ENCODE data around the gene CMBL.

CMBL gene

DNA sequence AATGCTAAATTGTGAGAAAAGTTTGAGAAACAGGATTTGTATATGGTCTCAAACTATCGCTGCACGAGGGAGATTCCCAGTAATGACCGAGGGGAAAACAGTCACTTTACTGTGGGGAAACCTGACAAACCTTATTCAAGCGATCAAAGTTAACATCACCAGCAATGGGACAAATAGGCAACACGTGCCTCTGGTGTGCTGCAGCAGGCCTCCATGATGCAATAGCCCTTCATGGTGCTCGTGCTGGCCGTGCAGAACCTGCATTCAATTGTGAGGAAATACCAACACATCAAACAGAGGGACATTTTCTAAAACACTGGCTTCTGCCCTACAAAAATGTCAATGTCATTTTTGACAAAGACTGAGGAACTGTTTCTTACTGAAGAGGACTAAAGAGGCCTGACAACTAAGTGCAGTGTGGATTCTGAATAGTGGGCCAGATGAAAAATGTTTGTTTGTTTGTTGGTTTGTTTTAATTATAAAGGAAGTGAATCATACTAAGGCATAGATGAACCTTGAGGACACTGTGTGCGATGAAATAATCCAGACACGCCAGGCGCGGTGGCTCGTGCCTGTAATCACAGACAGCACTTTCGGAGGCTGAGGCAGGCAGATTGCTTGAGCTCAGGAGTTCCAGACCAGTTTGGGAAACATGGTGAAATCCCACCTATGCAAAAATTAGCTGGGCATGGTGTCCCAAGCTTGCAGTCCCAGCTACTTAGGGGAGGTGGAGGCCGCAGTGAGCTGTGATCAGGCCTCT, 28.2 kb upstream of the CMBL start:
- peaks cover 8% of the 10 kb centered on the region for H3K9me3 ChIP-seq (ENCODE audit: severe bottlenecking)
- no peak for DNase-seq
- no peak overlapping the region for H3K4me3 ChIP-seq (ENCODE audit: low read depth, low read length)
- H3K27ac ChIP-seq, result no peak overlapping the region
- TF ChIP-seq, protein P1, sequence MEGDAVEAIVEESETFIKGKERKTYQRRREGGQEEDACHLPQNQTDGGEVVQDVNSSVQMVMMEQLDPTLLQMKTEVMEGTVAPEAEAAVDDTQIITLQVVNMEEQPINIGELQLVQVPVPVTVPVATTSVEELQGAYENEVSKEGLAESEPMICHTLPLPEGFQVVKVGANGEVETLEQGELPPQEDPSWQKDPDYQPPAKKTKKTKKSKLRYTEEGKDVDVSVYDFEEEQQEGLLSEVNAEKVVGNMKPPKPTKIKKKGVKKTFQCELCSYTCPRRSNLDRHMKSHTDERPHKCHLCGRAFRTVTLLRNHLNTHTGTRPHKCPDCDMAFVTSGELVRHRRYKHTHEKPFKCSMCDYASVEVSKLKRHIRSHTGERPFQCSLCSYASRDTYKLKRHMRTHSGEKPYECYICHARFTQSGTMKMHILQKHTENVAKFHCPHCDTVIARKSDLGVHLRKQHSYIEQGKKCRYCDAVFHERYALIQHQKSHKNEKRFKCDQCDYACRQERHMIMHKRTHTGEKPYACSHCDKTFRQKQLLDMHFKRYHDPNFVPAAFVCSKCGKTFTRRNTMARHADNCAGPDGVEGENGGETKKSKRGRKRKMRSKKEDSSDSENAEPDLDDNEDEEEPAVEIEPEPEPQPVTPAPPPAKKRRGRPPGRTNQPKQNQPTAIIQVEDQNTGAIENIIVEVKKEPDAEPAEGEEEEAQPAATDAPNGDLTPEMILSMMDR (IDR thresholded peaks at IDR 0.05; ENCODE audit: low read depth, low read length), result no peak
- no peaks in the 10 kb centered on the region for H3K36me3 ChIP-seq
- no peaks in the 10 kb centered on the region for H3K27me3 ChIP-seq (ENCODE audit: insufficient read depth, low read depth, severe bottlenecking)

DNA sequence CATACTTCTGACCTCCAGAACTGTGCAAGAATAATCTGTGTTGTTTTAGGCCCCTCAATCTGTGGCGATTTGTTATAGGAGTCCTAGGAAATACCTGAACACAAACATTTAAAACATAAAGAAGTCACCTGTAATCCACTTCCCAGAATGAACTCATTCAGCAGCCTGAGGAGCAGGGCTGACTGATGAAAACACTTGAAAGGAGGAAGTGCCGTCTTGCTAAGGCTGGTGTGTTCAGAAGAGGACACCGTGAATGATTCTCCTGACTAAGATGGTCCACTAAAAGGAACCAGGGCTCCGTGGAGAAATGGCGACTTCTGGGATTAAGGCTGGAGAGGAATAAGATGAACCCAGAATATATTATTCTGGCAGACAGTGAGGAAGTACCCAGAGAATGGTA, 27.1 kb upstream of the CMBL start:
- no peaks in the 10 kb centered on the region for H3K27me3 ChIP-seq (ENCODE audit: insufficient read depth, low read depth, severe bottlenecking)
- TF ChIP-seq, protein P1 (IDR thresholded peaks at IDR 0.05; ENCODE audit: low read depth, low read length), result no peak

DNA sequence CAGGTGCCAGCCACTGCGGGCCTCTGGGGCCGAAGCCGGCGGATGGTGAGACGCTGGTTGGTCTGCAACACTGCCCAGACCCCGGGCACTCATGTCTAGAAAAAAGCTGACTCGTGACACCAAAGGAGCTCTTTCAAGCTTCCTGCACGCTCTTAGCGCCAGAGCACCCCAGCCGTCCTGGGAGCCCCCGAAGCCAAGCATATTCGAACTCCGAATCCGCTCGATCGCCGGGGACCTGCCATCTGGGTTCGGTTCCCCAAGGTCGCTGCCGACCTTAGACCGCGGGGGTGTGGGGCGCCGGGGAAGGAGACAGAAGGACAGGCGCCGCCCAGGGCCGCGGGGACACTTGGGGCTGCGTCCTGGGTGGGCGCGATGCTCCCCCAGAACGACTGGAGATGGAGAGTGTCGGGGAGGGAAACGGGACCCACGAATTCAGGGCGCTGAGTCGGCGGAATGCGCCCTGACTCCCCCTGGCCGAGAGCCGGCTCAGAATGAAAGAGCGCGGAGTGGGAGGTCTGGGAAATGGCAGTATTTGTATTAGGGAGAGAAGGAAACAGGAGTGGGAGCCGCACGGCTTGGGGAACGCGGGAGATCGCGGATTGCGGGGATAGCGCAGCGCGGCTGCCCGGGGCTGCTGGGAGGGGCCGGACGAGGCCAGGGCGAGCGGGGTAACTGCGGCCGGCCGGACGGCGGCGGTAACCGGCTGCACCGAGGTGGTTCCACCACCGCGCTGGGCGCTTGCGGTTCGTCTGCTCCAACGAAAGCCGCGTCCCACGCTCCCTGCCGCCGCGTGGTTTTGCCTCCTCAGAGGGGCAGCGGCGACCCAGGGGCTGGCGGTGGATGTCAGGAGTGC, 25.7 kb upstream of the CMBL start:
- H3K9me3 ChIP-seq (ENCODE audit: severe bottlenecking), result peaks cover 8% of the 10 kb centered on the region
- TF ChIP-seq, protein P1 (IDR thresholded peaks at IDR 0.05; ENCODE audit: low read depth, low read length), result no peak
- H3K36me3 ChIP-seq, result no peaks in the 10 kb centered on the region
- no peaks in the 10 kb centered on the region for H3K27me3 ChIP-seq (ENCODE audit: insufficient read depth, low read depth, severe bottlenecking)
- no peak for DNase-seq
- H3K4me3 ChIP-seq (ENCODE audit: low read depth, low read length), result no peak overlapping the region
- H3K27ac ChIP-seq, result 0 out of 2 replicates have a peak overlapping the region, but pooled peaks have one; percentile 5

More for the DNA sequence above, 27.1 kb upstream of the CMBL start:
- Histone ChIP-seq H3K27ac (peak overlapping the region; percentile 3; the same call in 1 of the 2 replicates), H3K9me3 (ENCODE audit: severe bottlenecking) (peaks cover 8% of the 10 kb centered on the region), H3K36me3 (no peaks in the 10 kb centered on the region), H3K4me3 (ENCODE audit: low read depth, low read length) (no peak overlapping the region)
- DNase-seq, result no peak

DNA sequence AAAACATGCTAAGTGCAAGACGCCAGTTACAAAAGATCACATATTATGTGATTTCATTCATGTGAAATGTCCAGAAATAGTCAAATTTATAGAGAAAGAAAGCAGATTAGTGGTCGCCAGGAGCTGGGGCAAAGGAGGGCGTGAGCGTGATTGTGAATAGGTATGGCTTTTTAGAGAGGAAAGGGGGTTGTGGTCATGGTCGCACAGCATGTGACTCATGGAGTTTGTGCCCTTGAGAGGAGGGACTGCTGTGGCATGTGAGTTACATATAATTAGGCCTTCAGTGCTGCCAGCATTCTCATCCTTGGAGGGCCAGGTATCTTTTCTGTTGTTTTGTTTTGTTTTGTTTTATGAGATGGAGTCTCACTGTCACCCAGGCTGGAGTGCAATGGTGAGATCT, 24.6 kb upstream of the CMBL start:
- Histone ChIP-seq H3K36me3 (no peaks in the 10 kb centered on the region), H3K27ac (no peak overlapping the region), H3K27me3 (ENCODE audit: insufficient read depth, low read depth, severe bottlenecking) (no peaks in the 10 kb centered on the region), H3K9me3 (ENCODE audit: severe bottlenecking) (peaks cover 8% of the 10 kb centered on the region), H3K4me3 (ENCODE audit: low read depth, low read length) (no peak overlapping the region)
- TF ChIP-seq, protein P1 (IDR thresholded peaks at IDR 0.05; ENCODE audit: low read depth, low read length), result no peak
- DNase-seq, result no peak

DNA sequence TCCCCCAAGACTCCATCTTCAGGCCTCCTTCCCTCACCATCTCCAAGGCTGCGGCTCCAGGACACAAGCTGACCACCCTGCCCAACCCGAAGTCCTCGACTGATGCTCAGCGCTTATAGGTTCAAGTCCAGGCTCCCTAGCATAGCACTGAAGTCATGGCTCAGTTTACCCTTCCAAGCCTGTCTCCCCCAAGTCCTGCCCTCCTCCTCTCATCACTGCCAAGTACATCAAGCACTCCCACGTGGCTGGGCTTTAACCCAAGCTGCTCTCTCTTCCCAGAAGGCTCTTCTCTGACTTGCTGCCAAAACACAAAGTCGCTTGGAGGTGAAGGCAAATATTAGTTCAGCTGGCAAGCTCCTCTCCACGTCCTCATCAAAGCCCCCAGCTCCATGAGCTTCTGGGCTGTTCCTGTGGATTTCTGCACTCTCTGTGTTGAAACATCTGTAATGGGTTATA, 23.7 kb upstream of the CMBL start:
- TF ChIP-seq, protein P1 (IDR thresholded peaks at IDR 0.05; ENCODE audit: low read depth, low read length), result no peak
- H3K27ac ChIP-seq, result no peak overlapping the region
- no peak for DNase-seq
- H3K9me3 ChIP-seq (ENCODE audit: severe bottlenecking), result peaks cover 8% of the 10 kb centered on the region
- H3K4me3 ChIP-seq (ENCODE audit: low read depth, low read length), result no peak overlapping the region
- no peaks in the 10 kb centered on the region for H3K36me3 ChIP-seq
- H3K27me3 ChIP-seq (ENCODE audit: insufficient read depth, low read depth, severe bottlenecking), result no peaks in the 10 kb centered on the region

Measured in WERI-Rb-1 (cell line).